Endodermal cell (in vitro differentiated cells): ENCODE measurements around the gene SYNE2. TPM values are rescaled to one million over a fixed set of nuclear protein-coding genes. Genes with fewer than 3 reads are reported as not detected.

Source experiments
- DNase-seq: peaks from one replicate; pipeline ENCODE4 v3.0.0-alpha.2; 2017
- H3K27ac ChIP-seq: 2 replicates; pipeline ENCODE4 v1.5.1; 2013; ENCODE audit warnings: mild to moderate bottlenecking, low read depth, low read length, moderate library complexity
- H3K27me3 ChIP-seq: 2 replicates; pipeline ENCODE4 v1.6.1; 2013; ENCODE audit warnings: mild to moderate bottlenecking, low read length, moderate library complexity; ENCODE audit not compliant: insufficient read depth, control insufficient read depth, poor library complexity, severe bottlenecking
- H3K36me3 ChIP-seq: 2 replicates; pipeline ENCODE4 v1.7.0; 2013; ENCODE audit warnings: mild to moderate bottlenecking, low read length, moderate library complexity; ENCODE audit not compliant: control insufficient read depth, insufficient read depth
- H3K4me1 ChIP-seq: one replicate; pipeline ENCODE4 v1.7.0; 2013; ENCODE audit warnings: low read length; ENCODE audit not compliant: control insufficient read depth, insufficient read depth
- H3K4me3 ChIP-seq: 2 replicates; pipeline ENCODE4 v1.5.1; 2013; ENCODE audit warnings: mild to moderate bottlenecking, low read length, moderate library complexity
- H3K9ac ChIP-seq: 2 replicates; pipeline ENCODE4 v1.6.1; 2013; ENCODE audit warnings: mild to moderate bottlenecking, low read length, moderate library complexity; ENCODE audit not compliant: poor library complexity, severe bottlenecking; ENCODE audit errors: extremely low read depth
- H3K9me3 ChIP-seq: 2 replicates; pipeline ENCODE4 v1.6.1; 2013; ENCODE audit warnings: mild to moderate bottlenecking, low read length, moderate library complexity; ENCODE audit not compliant: control insufficient read depth
- H3K27ac Mint-ChIP-seq: 2 replicates; pipeline ENCODE4 v1.8.0; 2020; ENCODE audit warnings: mixed read lengths
- H3K27me3 Mint-ChIP-seq: 2 replicates; pipeline ENCODE4 v1.8.0; 2021; ENCODE audit warnings: mild to moderate bottlenecking, mixed read lengths; ENCODE audit not compliant: insufficient read depth
- H3K36me3 Mint-ChIP-seq: 2 replicates; pipeline ENCODE4 v1.8.0; 2020; ENCODE audit warnings: low read depth, mixed read lengths
- H3K4me1 Mint-ChIP-seq: 2 replicates; pipeline ENCODE4 v1.8.0; 2020; ENCODE audit warnings: mixed read lengths
- H3K4me3 Mint-ChIP-seq: 2 replicates; pipeline ENCODE4 v1.8.0; 2020; ENCODE audit warnings: mild to moderate bottlenecking, moderate library complexity, mixed read lengths
- H3K9me3 Mint-ChIP-seq: 2 replicates; pipeline ENCODE4 v1.8.0; 2020; ENCODE audit warnings: mild to moderate bottlenecking, mixed read lengths
- CTCF ChIP-seq: fragments of 200-600 bp; sonication (generic); conservative IDR thresholded peaks from 2 replicates; pipeline ENCODE4 v1.5.0; 2021; ENCODE audit warnings: antibody characterized with exemption, mild to moderate bottlenecking
- WGBS, 2 experiments: methylation state at CpG; one replicate each; pipeline versions ENCODE4 v1.1.5 to v1.1.7; 2013; ENCODE audit warnings: missing lambda C conversion rate in 2 of 2, mixed read lengths in 1 of 2; ENCODE audit not compliant: insufficient coverage in 1 of 2, insufficient read length in 1 of 2; 5-methylcytosine and 5-hydroxymethylcytosine counted together
- total RNA-seq, 2 donors: library from RNA; stranded (reverse); fragmentation: NEBNext Ultra II Directional in 1 of 2; extraction: Animal tissue kit (Norgen Biotek cat#: 25700) in 1 of 2; gene quantifications; 2 replicates in 1 of 2; 3 replicates in 1 of 2; pipeline ENCODE4 v1.2.1, GENCODE V29; 2021

The SYNE2 gene
- total RNA-seq, 2 donors from 2014 or later, result 65.8 to 70.0 TPM

- H3K9me3 ChIP-seq, result no peaks in the 10 kb centered on the region
- WGBS, 2 experiments, result 93 to 95% methylated on average over 4 of the region's 4 CpGs
- no peak overlapping the region for H3K27ac Mint-ChIP-seq
Observed at GRCh38 chr14:63996016-63996415, 143.2 kb downstream of the SYNE2 start.

DNA sequence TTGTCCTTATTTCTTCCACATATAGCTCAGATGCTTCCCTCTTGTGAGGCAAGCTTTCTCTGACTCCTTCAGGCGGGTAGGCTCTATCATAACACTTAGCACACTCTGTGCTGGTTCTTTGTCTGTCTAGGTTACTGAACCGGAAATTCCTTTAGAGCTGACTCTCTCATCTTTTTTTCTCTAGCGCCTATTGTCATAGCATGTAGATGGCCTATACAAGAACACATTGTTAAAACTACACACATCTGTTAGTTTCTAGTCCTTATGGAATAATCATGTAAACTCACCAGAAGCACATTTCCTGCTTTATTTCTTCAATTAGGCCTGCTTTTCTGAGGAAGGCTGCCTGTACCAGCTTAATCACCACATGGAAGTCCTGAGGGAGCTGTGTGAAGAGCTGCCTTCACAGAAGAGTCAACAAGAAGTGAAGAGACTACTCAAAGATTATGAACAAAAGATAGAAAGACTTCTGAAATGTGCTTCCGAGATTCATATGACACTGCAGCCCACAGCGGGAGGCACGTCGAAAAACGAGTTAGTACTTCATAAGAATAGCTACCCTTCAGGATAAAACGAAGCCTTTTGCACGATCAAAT is 143.9 kb downstream of the SYNE2 start:
- H3K4me1 Mint-ChIP-seq, result no peaks in the 10 kb centered on the region
- H3K9me3 ChIP-seq, result no peaks in the 10 kb centered on the region
- no peaks in the 10 kb centered on the region for H3K27me3 ChIP-seq
- no peaks in the 10 kb centered on the region for H3K27me3 Mint-ChIP-seq
- TF ChIP-seq CTCF, result no peak
- no peak overlapping the region for H3K9ac ChIP-seq
- no peak overlapping the region for H3K4me3 ChIP-seq
- peaks cover 40% of the 10 kb centered on the region for H3K36me3 ChIP-seq
- no peak for DNase-seq
- no peak overlapping the region for H3K27ac Mint-ChIP-seq
- H3K4me3 Mint-ChIP-seq, result no peak overlapping the region
- H3K27ac ChIP-seq, result no peak overlapping the region
- peaks cover 38% of the 10 kb centered on the region for H3K36me3 Mint-ChIP-seq
- WGBS, 2 experiments, result 92 to 95% methylated on average over 10 of the region's 10 CpGs
- H3K9me3 Mint-ChIP-seq, result no peaks in the 10 kb centered on the region
- no peaks in the 10 kb centered on the region for H3K4me1 ChIP-seq

More at GRCh38 chr14:63996016-63996415, 143.2 kb downstream of the SYNE2 start:
- no peaks in the 10 kb centered on the region for H3K4me1 ChIP-seq
- Mint-ChIP-seq H3K4me3 (no peak overlapping the region), H3K27me3 (no peaks in the 10 kb centered on the region), H3K4me1 (no peaks in the 10 kb centered on the region), H3K9me3 (no peaks in the 10 kb centered on the region), H3K36me3 (peaks cover 37% of the 10 kb centered on the region)
- H3K4me3 ChIP-seq, result no peak overlapping the region
- no peak overlapping the region for H3K9ac ChIP-seq
- no peak overlapping the region for H3K27ac ChIP-seq
- no peak for DNase-seq
- no peaks in the 10 kb centered on the region for H3K27me3 ChIP-seq
- H3K36me3 ChIP-seq, result peaks cover 42% of the 10 kb centered on the region
- no peak for TF ChIP-seq CTCF

DNA sequence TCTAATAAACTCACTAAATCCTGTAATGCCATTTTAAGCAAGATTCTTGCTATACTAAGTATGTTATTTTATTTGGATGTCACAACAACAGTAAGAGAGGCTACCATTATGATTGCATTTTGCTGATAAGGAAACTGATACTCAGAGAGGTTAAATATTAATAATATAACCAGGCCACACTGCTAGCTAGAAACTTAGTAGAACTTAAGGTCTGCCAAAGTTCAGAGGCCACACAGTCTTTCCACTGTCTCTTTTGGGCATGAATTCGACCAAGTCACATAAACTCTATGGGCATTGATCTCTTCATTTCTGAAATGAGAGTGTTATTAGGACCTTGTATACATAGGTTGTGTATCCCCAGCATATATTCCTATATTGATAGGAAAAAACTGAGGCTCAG is 147.9 kb downstream of the SYNE2 start:
- H3K4me3 ChIP-seq, result no peak overlapping the region
- TF ChIP-seq CTCF, result no peak
- H3K27ac Mint-ChIP-seq, result no peak overlapping the region
- H3K9ac ChIP-seq, result no peak overlapping the region
- no peaks in the 10 kb centered on the region for H3K4me1 Mint-ChIP-seq
- no peak for DNase-seq
- WGBS, 2 experiments, result 88% methylated on average over 1 of the region's 1 CpG; no CpG with 5 or more reads in 1 of the 2 experiments
- H3K27me3 Mint-ChIP-seq, result no peaks in the 10 kb centered on the region
- H3K4me3 Mint-ChIP-seq, result no peak overlapping the region
- no peaks in the 10 kb centered on the region for H3K4me1 ChIP-seq
- H3K9me3 ChIP-seq, result no peaks in the 10 kb centered on the region
- no peak overlapping the region for H3K27ac ChIP-seq
- no peaks in the 10 kb centered on the region for H3K9me3 Mint-ChIP-seq
- H3K36me3 Mint-ChIP-seq, result peaks cover 45% of the 10 kb centered on the region
- peaks cover 46% of the 10 kb centered on the region for H3K36me3 ChIP-seq
- no peaks in the 10 kb centered on the region for H3K27me3 ChIP-seq
